HepG2 (cell line): Measurements from ENCODE around the gene PCNT.

Experiments
- JUND ChIP-seq: sonication (generic); formaldehyde crosslinking; IDR thresholded peaks from 2 replicates; pipeline ENCODE4 v1.8.0; 2022; ENCODE audit warnings: mild to moderate bottlenecking, missing genetic modification reagents
- MYC ChIP-seq: sonication (generic); formaldehyde crosslinking; IDR thresholded peaks from 2 replicates; pipeline ENCODE4 v1.9.0; 2021; ENCODE audit warnings: missing genetic modification reagents, borderline replicate concordance
- SUZ12 ChIP-seq: fragments of 150-350 bp; IDR thresholded peaks from 2 replicates; pipeline ENCODE4 v1.6.1; 2014; ENCODE audit warnings: low read depth, low read length
- TF ChIP-seq, protein P1 (sequence below): sonication (generic); formaldehyde crosslinking; IDR thresholded peaks from 2 replicates; pipeline ENCODE4 v1.9.0; 2021; ENCODE audit warnings: missing genetic modification reagents, borderline replicate concordance

DNA sequence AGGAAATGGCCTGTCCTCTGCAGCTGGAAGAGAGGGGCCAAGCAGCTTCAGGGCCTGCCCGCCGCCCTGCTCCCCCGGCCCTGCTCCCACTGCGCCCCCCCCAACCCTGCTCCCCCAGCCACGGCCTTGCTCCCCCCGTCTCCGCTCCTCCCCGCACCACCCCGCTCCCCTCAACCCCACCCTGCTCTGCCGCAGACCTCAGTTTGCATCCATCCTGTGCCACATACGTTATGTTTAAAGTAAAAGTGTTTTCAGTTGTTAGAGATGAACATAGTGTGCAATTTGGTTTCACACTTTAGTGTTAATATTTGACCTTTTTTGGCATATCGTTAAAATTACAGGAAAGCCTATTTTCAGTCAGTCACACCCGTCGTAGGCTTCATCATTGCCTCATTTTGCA lies 100.7 kb downstream of the PCNT start:
- TF ChIP-seq SUZ12 (no peak), MYC (CRISPR knock-in tag) (no peak), JUND (CRISPR knock-in tag) (no peak)
- TF ChIP-seq, protein P1, sequence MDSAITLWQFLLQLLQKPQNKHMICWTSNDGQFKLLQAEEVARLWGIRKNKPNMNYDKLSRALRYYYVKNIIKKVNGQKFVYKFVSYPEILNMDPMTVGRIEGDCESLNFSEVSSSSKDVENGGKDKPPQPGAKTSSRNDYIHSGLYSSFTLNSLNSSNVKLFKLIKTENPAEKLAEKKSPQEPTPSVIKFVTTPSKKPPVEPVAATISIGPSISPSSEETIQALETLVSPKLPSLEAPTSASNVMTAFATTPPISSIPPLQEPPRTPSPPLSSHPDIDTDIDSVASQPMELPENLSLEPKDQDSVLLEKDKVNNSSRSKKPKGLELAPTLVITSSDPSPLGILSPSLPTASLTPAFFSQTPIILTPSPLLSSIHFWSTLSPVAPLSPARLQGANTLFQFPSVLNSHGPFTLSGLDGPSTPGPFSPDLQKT (CRISPR knock-in tag), result no peak
